Muscle layer of duodenum (tissue), 2 donors: Measurements from ENCODE around the gene ITCH.
"Not testable (repeated sequence)": the region's sequence is repeated elsewhere in the genome, so short reads cannot be mapped to it uniquely, and the experiment has no call there.

Experiments used
- H3K27ac ChIP-seq: one replicate; pipeline ENCODE4 v1.7.0; 2013; ENCODE audit warnings: mild to moderate bottlenecking, low read length
- H3K27me3 ChIP-seq: one replicate; pipeline ENCODE4 v1.7.0; 2013; ENCODE audit warnings: low read depth, mild to moderate bottlenecking, control low read depth, low read length
- H3K36me3 ChIP-seq, 2 donors: one replicate each; pipeline ENCODE4 v1.7.0; 2013; ENCODE audit warnings: low read length in 2 of 2, control low read depth in 1 of 2, mild to moderate bottlenecking in 1 of 2; ENCODE audit not compliant: insufficient read depth in 2 of 2, control insufficient read depth in 1 of 2
- H3K4me1 ChIP-seq, 2 donors: one replicate each; pipeline ENCODE4 v1.7.0; 2013; ENCODE audit warnings: low read length in 2 of 2, mild to moderate bottlenecking in 2 of 2, control low read depth in 1 of 2, moderate library complexity in 1 of 2; ENCODE audit not compliant: insufficient read depth in 2 of 2, control insufficient read depth in 1 of 2
- H3K4me3 ChIP-seq, 2 donors: one replicate each; pipeline ENCODE4 v1.7.0; 2013; ENCODE audit warnings: low read length in 2 of 2, low read depth in 1 of 2, mild to moderate bottlenecking in 1 of 2
- H3K9me3 ChIP-seq, 2 donors: one replicate each; pipeline ENCODE4 v1.7.0; 2013; ENCODE audit warnings: low read length in 2 of 2, control low read depth in 1 of 2, mild to moderate bottlenecking in 1 of 2; ENCODE audit not compliant: control insufficient read depth in 1 of 2
- donor health status: healthy.

ITCH gene

GRCh38 chr20:34516247-34517113 is 153.4 kb downstream of the ITCH start, which contains the start of gene DYNLRB1:
DYNLRB1 (plus strand) TSS chr20:34516422; CDS start chr20:34516459, 37 bp downstream.
- no peaks in the 10 kb centered on the region for H3K27me3 ChIP-seq
- peaks cover 0 to 7% of the 10 kb centered on the region in 2 donors for H3K36me3 ChIP-seq
- H3K9me3 ChIP-seq, result no peaks in the 10 kb centered on the region
- H3K27ac ChIP-seq, result peak within 1 kb of the TSS; percentile 89
- peak within 1 kb of the TSS; percentile 92 to 93 for H3K4me3 ChIP-seq
- H3K4me1 ChIP-seq, result peaks cover 6 to 32% of the 10 kb centered on the region in 2 donors

DNA sequence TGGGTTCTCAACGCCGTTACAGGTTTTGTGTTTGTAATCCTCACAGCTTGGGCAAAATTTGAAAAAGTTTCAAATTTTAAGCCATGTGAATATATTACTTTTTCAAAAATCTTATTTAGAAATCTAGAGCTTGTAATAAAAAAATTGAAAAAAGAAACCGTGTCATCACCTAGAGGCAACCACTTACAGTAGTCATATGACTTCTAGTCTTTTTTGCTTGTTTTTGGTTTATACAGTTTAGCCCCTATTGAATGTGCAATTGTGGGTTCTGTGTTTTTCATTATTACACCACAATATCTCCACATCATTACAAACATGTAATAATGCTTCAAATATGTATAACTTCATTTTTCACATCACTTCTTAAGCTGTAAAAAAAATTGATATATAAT is 154.0 kb downstream of the ITCH start:
- Histone ChIP-seq H3K9me3 (no peaks in the 10 kb centered on the region), H3K4me1 (peaks cover 6 to 32% of the 10 kb centered on the region in 2 donors), H3K27me3 (no peaks in the 10 kb centered on the region), H3K36me3 (peaks cover 0 to 7% of the 10 kb centered on the region in 2 donors), H3K27ac (peak overlapping the region; percentile 89), H3K4me3 (peak overlapping the region; percentile 92 to 93)

- not testable (repeated sequence) for H3K4me3 ChIP-seq, H3K27ac ChIP-seq, H3K36me3 ChIP-seq, H3K9me3 ChIP-seq, H3K27me3 ChIP-seq
- peaks cover 10 to 48% of the 10 kb centered on the region in 2 donors for H3K4me1 ChIP-seq
Measured at GRCh38 chr20:34518863-34519262, 155.8 kb downstream of the ITCH start.

DNA sequence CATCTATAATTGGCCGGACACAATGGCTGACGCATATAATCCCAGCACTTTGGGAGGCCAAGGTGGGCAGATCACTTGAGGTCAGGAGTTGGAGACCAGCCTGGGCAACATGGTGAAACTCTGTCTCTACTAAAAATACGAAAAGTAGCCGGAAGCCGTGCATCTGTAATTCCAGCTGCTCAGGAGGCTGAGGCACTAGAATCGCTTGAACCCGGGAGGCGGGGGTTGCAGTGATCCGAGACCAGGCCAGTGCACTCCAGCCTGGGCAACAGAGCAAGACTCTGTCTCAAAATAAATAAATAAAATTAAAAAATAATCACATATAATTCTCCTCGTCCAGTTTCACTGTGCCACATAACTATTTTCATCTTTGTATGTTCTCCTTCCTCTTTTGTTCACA is 156.8 kb downstream of the ITCH start:
- peaks cover 6 to 53% of the 10 kb centered on the region in 2 donors for H3K4me1 ChIP-seq
- not testable (repeated sequence) for H3K27ac ChIP-seq, H3K27me3 ChIP-seq, H3K36me3 ChIP-seq, H3K4me3 ChIP-seq, H3K9me3 ChIP-seq

DNA sequence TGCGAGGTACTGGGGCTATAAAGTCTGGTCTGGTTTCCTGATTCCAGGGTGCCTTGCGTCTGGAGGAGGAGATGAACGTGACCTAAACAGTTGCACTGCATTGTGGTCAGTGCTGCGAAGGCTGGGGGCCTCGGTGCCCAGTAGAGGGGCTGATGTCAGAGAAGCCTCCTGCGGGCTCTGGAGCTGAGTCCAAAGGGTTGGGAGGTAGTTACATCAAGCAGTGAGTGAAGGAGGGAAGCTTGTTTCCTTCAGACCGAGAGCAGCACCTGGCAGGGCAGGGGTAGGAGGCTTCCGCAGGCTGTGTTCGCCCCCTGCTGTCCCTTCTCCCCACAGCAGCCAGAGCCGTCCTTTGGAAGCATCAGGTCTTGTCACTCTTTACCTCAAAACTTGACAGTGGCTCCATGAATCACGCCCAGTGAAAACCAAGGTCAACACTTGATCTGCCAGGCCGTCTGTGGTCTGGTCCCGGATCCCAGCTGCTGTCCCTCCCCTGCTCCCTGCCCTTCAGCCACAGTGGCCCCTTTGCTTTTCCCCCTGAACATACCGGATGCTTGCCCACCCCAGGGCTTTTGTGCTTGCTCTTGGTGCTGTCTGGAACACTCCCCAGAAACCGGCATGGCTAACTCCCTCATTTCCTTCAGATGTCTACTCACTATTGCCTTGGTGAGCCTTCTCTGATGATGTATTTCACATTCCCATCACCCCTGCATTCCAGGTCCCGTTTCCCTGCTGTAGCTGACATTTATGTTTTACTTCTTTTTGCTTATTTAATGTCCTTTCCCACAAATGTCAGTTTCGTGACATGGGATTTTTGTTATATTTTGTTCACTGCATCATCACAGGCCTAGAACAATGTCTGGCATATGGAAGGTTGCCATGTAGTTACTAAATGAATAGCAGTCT is 160.1 kb downstream of the ITCH start:
- no peaks in the 10 kb centered on the region for H3K27me3 ChIP-seq
- peak overlapping the region; percentile 42 for H3K27ac ChIP-seq
- H3K4me1 ChIP-seq, result peaks cover 17 to 53% of the 10 kb centered on the region in 2 donors
- H3K9me3 ChIP-seq, result no peaks in the 10 kb centered on the region
- peaks cover 12 to 15% of the 10 kb centered on the region in 2 donors for H3K36me3 ChIP-seq
- no peak overlapping the region for H3K4me3 ChIP-seq

DNA sequence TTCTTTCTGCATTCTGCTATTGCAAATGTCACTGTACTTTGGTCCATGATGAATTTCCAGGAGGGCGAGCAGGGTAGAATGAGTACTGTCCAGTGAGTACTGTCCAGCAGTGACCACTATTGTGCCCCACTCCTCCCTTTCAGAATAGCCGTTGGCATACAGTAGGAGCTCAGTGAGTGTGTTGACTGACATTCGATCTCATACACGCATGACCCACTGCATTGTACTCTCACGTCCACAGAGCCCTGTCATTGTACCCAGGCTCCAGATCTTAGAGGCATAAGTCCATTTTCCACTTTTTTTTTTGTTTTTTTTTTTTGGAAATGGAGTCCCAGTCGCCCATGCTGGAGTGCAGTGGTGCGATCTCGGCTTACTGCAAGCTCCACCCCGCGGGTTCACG is 161.4 kb downstream of the ITCH start:
- no peaks in the 10 kb centered on the region for H3K27me3 ChIP-seq
- no peak overlapping the region for H3K27ac ChIP-seq
- H3K36me3 ChIP-seq, result peaks cover 12 to 23% of the 10 kb centered on the region in 2 donors
- peaks cover 17 to 56% of the 10 kb centered on the region in 2 donors for H3K4me1 ChIP-seq
- H3K9me3 ChIP-seq, result no peaks in the 10 kb centered on the region
- H3K4me3 ChIP-seq, result no peak overlapping the region

- Histone ChIP-seq H3K36me3 (peaks cover 19 to 29% of the 10 kb centered on the region in 2 donors), H3K4me1 (peaks cover 17 to 56% of the 10 kb centered on the region in 2 donors), H3K27ac (peak overlapping the region; percentile 70), H3K9me3 (no peaks in the 10 kb centered on the region), H3K4me3 (no peak overlapping the region), H3K27me3 (no peaks in the 10 kb centered on the region)
Measured at GRCh38 chr20:34525342-34525708, 162.3 kb downstream of the ITCH start.

DNA sequence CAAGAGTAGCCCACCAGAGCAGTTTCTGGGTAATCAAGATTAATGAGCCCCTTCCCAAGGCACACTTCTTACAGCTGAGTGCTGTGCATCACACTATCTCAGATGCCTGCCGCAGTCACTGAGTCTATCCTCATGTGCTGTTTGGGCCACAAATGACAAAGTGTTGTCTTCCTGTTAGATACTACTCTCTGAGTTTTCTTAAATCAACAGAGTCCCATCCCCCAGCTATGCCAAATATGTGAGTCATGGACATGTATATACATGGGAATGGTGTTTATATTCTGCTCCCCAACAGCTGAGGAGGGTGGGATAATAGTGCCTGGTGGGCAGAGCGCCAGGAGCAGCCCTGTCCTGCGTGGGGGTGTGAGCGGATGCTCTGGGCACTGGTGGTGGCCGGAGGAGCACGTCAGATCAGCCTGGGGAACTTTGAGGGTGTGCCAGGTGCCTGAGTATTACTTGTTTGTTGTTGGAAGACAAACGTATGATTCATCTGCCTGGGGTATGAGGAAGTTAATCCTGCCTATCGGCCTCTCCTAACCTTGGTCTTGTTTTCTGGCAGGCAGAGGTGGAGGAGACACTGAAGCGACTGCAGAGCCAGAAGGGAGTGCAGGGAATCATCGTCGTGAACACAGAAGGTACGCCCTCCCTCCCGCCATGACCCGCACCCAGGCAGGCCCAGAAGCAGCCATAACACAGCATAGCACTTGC is 162.8 kb downstream of the ITCH start:
- Histone ChIP-seq H3K27me3 (no peaks in the 10 kb centered on the region), H3K27ac (peak overlapping the region; percentile 70), H3K4me3 (peak overlapping the region in 1 of 2 donors; percentile 17), H3K4me1 (peaks cover 17 to 53% of the 10 kb centered on the region in 2 donors), H3K36me3 (peaks cover 25 to 32% of the 10 kb centered on the region in 2 donors), H3K9me3 (no peaks in the 10 kb centered on the region)

GRCh38 chr20:34526466-34526865 is 163.4 kb downstream of the ITCH start:
- Histone ChIP-seq H3K9me3 (no peaks in the 10 kb centered on the region), H3K4me1 (peaks cover 17 to 52% of the 10 kb centered on the region in 2 donors), H3K27me3 (no peaks in the 10 kb centered on the region), H3K27ac (peak overlapping the region; percentile 70), H3K36me3 (peaks cover 26 to 33% of the 10 kb centered on the region in 2 donors), H3K4me3 (peak overlapping the region in 1 of 2 donors; percentile 17)

DNA sequence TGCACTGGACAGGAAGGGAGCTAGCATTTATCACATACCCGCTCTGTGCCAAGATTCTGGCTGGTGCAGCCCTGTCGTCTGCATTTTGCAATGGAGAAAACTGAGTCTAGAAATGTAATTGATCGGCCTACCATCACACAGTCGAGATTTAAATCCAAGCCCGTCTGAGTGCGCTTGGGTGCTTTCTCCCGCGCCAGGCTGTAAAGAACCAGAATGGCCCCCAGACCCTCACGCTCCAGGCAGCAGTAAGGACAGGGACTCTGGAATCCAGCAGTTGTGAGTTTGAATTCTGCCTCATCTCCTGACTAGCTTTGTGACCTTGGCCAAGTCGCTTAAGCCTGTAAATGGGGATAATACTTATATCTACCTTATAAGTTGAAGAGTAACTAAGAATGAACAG is 163.9 kb downstream of the ITCH start:
- Histone ChIP-seq H3K27ac (peak overlapping the region; percentile 70), H3K4me1 (peaks cover 17 to 55% of the 10 kb centered on the region in 2 donors), H3K9me3 (no peaks in the 10 kb centered on the region), H3K4me3 (no peak overlapping the region), H3K27me3 (no peaks in the 10 kb centered on the region), H3K36me3 (peaks cover 31 to 39% of the 10 kb centered on the region in 2 donors)
